GM18868 (cell line): ENCODE measurements around the gene AKR7A3.
"Not testable (repeated sequence)": the region's sequence is repeated elsewhere in the genome, so short reads cannot be mapped to it uniquely, and the experiment has no call there.

Source experiments
- ATAC-seq: cut with Tn5 transposase; IDR thresholded peaks from one replicate; pipeline ENCODE4 v1.9.1; 2021; ENCODE audit warnings: mild to moderate bottlenecking, moderate library complexity; ENCODE audit not compliant: unreplicated experiment

Gene AKR7A3

DNA sequence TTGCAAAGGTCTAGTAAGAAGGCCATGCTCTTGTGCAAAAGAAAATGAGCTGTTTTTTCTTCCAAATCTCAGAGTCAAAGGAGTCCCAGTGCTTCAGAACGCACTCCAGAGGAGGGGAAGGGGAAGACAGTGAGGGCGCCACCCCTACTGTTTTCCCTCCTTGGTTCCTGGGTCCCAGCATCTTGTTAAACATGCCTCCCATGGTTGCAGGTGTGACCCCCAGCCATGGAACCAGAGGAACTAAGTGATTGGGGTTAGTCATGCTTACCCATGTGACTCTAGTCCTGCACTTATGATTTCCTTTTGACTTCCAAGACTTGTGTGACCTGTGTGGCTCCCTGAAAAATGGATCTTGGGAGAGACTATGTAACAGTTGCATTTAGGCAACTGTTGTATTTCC lies 6.1 kb upstream of the AKR7A3 start:
- no peak for ATAC-seq

DNA sequence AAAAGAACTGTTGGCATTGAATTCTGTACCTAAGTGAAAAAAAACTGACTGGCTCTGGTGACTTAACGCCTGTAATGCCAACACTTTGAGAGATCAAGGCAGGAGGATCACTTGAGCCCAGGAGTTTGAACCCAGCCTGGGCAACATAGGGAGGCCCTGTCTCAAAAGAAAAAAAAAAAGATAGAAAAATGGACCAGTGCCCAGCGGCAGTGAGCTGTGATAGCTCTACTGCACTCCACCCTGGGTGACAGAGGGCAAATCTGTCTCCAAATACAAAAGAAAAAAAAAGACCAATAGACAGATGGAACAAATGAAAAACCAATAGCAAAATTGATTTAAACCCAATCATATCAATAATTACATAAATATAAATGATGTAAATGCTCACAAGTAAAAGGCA lies 674 bp upstream of the AKR7A3 start:
- no peak for ATAC-seq

DNA sequence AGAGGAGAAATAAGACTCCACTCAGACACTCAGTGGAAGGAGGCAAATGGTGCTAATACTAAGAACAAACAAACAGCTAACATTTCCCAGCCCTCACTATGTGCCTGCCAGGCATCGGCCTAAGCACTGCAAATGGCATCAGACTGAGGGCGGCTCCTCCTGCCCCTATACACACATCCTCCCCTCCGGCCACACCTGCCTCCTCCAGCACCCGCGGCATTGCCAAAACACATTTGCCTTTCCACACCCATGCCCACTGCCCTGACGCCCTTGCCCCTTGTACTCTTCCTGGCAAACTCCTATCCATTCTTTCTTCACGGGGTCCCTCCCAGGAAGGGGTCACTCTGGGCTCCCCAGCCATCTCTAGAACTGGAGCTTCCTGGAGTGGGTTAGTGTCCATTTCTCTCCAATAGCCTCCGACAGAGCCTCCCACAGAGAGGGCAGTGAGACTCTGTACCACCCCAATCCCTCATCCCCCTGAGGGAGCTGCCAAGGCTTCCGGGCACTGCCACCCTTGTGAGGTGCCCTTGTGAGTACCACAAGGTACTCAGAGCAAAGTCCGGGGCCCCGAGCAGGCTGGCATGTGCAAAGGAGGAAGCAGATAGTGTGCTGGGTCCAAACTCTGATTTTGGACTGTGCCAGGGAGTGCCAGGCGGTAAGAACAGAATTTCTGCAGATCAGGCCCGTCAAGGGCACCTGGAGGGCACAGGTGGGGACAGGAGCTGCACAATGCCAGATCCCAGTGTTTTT lies 959 bp downstream of the AKR7A3 start:
- no peak for ATAC-seq

- ATAC-seq: not testable (repeated sequence)
These were observed 2.8 kb downstream of the AKR7A3 start for GRCh38 chr1:19285807-19286206.

- ATAC-seq: not testable (repeated sequence)
These were observed 3.2 kb downstream of the AKR7A3 start for GRCh38 chr1:19285366-19285765.

GRCh38 chr1:19284881-19285280 lies 3.7 kb downstream of the AKR7A3 start:
- no peak for ATAC-seq

- no peak for ATAC-seq
These were observed 4.7 kb downstream of the AKR7A3 start for GRCh38 chr1:19283891-19284290.

DNA sequence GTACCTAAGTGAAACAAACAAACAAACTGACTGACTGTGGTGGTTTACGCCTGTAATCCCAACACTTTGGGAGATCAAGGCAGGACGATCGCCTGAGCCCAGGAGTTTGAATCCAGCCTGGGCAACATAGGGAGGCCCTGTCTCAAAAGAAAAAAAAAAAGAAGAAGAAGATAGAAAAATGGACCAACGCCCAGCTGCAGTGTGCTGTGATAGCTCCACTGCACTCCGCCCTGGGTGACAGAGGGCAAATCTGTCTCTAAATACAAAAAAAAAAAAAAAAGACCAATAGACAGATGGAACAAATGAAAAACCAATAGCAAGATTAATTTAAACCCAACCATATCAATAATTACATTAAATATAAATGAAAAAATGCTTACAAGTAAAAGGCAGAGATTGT lies 13.9 kb downstream of the AKR7A3 start:
- ATAC-seq: no peak

- not testable (repeated sequence) for ATAC-seq
These were observed 14.6 kb downstream of the AKR7A3 start for GRCh38 chr1:19273844-19274531.

DNA sequence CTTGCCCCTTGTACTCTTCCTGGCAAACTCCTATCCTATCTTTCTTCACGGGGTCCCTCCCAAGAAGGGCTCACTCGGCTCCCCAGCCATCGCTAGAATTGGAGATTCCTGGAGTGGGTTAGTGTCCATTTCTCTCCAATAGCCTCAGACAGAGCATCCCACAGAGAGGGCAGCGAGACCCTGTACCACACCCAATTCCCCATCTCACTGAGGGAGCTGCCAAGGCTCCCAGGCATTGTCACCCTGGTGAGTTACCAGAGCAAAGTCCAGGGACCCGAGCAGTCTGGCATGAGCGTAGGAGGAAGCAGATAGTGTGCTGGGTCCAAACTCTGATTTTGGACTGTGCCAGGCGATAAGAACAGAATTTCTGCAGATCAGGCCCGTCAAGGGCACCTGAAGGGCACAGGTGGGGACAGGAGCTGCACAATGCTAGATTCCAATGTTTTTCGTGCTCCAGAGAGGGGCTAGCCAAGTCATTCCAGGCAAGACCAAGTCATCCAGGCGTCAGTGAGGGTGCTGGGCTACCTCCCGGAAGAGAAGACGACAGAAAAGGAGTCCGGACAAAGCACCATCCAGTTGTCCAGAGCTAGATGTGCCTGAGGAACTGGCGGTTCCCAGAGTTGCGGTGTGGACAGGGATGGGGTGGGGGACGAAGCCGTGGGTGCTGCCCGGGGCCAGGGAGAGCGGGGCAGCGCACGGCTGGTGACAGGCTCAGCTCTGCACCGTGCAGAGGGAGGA lies 15.3 kb downstream of the AKR7A3 start:
- ATAC-seq: no peak

DNA sequence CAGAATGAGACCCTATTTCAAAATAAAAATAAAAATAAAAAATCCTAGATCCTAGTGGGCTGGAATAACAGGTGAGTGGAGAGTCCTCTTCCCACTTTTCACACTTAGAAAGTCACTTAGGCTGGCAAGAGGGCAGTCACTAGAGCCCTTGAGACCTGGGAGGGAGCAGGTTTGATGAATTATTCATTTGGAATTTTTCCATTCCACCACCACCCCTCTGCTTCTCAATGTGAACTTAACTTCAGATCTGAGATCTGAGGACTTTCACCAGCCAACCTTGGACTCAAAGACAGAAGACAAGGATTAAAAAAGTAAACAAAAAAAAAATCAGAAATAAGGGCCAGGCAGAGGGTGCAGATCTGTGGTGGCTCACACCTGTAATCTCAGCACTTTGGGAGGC lies 16.5 kb downstream of the AKR7A3 start:
- no peak for ATAC-seq

- ATAC-seq: not testable (repeated sequence)
These were observed 18.2 kb downstream of the AKR7A3 start for GRCh38 chr1:19270343-19270730.

- ATAC-seq: not testable (repeated sequence)
These were observed 18.9 kb downstream of the AKR7A3 start for GRCh38 chr1:19269427-19270342.

- ATAC-seq: no peak
These were observed 20.1 kb downstream of the AKR7A3 start for GRCh38 chr1:19268445-19268844.

DNA sequence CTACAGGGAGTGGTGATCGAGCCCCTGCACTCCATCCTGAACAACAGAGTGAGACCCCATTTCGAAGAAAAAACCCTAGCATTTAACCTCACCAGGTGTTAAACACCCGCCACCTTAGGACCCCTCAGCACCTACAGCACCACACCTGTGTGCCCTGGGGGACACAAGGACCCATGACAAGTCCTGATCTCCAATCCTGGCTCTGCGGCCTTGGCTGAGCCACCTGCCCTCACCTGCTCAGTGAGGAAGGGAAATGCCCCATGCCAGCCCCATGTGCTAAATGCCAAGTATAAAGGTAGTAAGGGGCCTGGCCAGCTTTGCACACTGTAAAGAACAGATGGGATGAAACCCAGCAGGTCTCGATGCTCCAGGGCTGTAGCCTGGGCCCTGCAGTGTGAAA lies 25.8 kb downstream of the AKR7A3 start:
- ATAC-seq: no peak

DNA sequence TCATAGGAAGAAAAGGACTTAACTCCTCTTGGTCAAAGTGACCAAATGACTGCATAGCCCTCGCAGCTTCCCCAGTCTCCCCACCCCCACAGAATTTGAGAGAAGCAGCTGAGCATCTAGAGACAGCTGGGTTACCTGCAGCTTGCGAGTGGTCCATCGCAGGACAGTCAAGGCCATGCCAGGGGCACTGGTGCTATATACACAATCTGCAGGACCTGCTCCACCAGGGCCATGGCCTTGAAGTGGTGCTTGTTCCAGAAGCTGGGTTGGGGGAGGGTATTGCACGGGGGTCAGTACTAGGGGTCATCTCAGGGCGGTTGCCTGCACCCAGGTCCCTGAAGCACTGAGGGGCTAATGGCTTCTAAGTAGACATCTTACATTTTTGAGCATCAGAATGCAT lies 26.5 kb downstream of the AKR7A3 start:
- ATAC-seq: no peak

GRCh38 chr1:19260211-19261138 lies 28.1 kb downstream of the AKR7A3 start:
- no peak for ATAC-seq

- no peak for ATAC-seq
These were observed 30.2 kb downstream of the AKR7A3 start for GRCh38 chr1:19258353-19258752.

DNA sequence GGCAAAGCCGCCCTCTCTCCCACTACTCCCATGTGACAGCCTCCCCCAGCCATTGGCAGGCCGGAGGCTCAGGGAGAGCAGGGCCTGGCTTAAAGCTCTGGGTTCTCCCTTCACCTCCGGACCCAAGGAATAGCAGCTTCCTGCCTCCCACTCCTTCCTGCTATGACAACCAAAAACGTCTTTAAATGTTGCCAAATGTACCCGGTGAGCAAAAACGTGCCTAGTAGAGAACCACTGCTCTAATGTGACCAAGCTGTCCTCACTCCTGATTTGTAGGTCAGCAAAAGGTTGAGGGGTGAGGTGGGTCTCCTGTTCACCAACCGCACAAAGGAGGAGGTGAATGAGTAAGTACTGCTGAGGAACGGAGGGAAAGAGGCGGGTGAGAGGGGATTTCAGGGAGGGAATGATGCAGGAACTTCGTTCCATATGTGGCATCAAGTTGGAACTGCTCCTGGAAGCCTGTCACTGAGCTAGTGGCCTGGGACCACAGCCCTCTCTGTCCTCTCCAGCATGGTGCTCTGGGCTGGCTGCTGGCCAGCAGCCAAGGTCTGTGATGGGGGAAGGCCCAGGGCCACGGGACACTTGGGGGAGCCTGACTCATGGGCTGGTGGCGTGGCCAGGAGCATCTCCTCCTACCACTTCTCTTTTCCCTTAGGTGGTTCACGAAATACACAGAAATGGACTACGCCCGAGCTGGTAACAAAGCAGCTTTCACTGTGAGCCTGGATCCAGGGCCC lies 31.2 kb downstream of the AKR7A3 start:
- no peak for ATAC-seq
